Raji (cell line): ENCODE measurements around the gene HEXIM2.

Experiments used
- POLR2A ChIP-seq: IDR thresholded peaks from 2 replicates; pipeline ENCODE4 v1.6.1; 2011; ENCODE audit warnings: low read depth, low read length, control low read depth; ENCODE audit not compliant: insufficient read depth

Gene HEXIM2

GRCh38 chr17:45161288-45162024 lies at the start of gene HEXIM2:
HEXIM2 (plus strand) TSS chr17:45161875; CDS start chr17:45162794, 919 bp downstream.
- peak; percentile 76 for TF ChIP-seq POLR2A

- no peak for TF ChIP-seq POLR2A
These were observed 48.9 kb upstream of the HEXIM2 start for GRCh38 chr17:45112559-45113423.

- TF ChIP-seq POLR2A: no peak
These were observed 48.3 kb upstream of the HEXIM2 start for GRCh38 chr17:45113424-45113754.

- no peak for TF ChIP-seq POLR2A
These were observed 47.4 kb upstream of the HEXIM2 start for GRCh38 chr17:45114117-45114932.

- no peak for TF ChIP-seq POLR2A
These were observed 46.6 kb upstream of the HEXIM2 start for GRCh38 chr17:45115015-45115625.

GRCh38 chr17:45115871-45116270 lies 45.8 kb upstream of the HEXIM2 start:
- no peak for TF ChIP-seq POLR2A

- no peak for TF ChIP-seq POLR2A
These were observed 45.1 kb upstream of the HEXIM2 start for GRCh38 chr17:45116434-45117016.

GRCh38 chr17:45117334-45117733 lies 44.3 kb upstream of the HEXIM2 start:
- no peak for TF ChIP-seq POLR2A

GRCh38 chr17:45117848-45118646 lies 43.6 kb upstream of the HEXIM2 start:
- no peak for TF ChIP-seq POLR2A

- TF ChIP-seq POLR2A: no peak
These were observed 43.0 kb upstream of the HEXIM2 start for GRCh38 chr17:45118691-45119090.

- no peak for TF ChIP-seq POLR2A
These were observed 41.7 kb upstream of the HEXIM2 start for GRCh38 chr17:45119964-45120363.

- TF ChIP-seq POLR2A: no peak
These were observed 41.1 kb upstream of the HEXIM2 start for GRCh38 chr17:45120558-45120957.

- no peak for TF ChIP-seq POLR2A
These were observed 40.6 kb upstream of the HEXIM2 start for GRCh38 chr17:45121055-45121454.
